ENCODE measurements around the gene FUT4. TPM values are rescaled to one million over a fixed set of nuclear protein-coding genes. Genes with fewer than 3 reads are reported as not detected.
"Not testable (repeated sequence)": the region's sequence is repeated elsewhere in the genome, so short reads cannot be mapped to it uniquely, and the experiment has no call there.

Gene FUT4
- polyA plus RNA-seq, 4 donors, result 5.2 to 7.1 (median 5.6) TPM

- no peak for DNase-seq (ENCODE audit: low read depth in 4 of 4, low spot score in 3 of 4)
Measured at GRCh38 chr11:94563176-94563847, 19.6 kb downstream of the FUT4 start.

GRCh38 chr11:94563848-94564467 lies 20.2 kb downstream of the FUT4 start:
- DNase-seq (ENCODE audit: low read depth in 4 of 4, low spot score in 3 of 4), result no peak

- DNase-seq (ENCODE audit: low read depth in 4 of 4, low spot score in 3 of 4), result no peak
Measured at GRCh38 chr11:94567181-94567670, 23.5 kb downstream of the FUT4 start, which contains the start of gene PIWIL4. Gene PIWIL4 (plus strand): TSS chr11:94567368. CDS start chr11:94567519, 151 bp downstream.

- no peak for DNase-seq (ENCODE audit: low read depth in 4 of 4, low spot score in 3 of 4)
Measured at GRCh38 chr11:94568200-94568599, 24.5 kb downstream of the FUT4 start.

GRCh38 chr11:94568717-94569116 lies 25.0 kb downstream of the FUT4 start:
- no peak for DNase-seq (ENCODE audit: low read depth in 4 of 4, low spot score in 3 of 4)

- DNase-seq (ENCODE audit: low read depth in 4 of 4, low spot score in 3 of 4), result not testable (repeated sequence)
Measured at GRCh38 chr11:94572975-94573374, 29.3 kb downstream of the FUT4 start.

GRCh38 chr11:94574193-94574961 lies 30.7 kb downstream of the FUT4 start:
- DNase-seq (ENCODE audit: low read depth in 4 of 4, low spot score in 3 of 4), result no peak

GRCh38 chr11:94576306-94576705 lies 32.6 kb downstream of the FUT4 start:
- no peak for DNase-seq (ENCODE audit: low read depth in 4 of 4, low spot score in 3 of 4)

- no peak for DNase-seq (ENCODE audit: low read depth in 4 of 4, low spot score in 3 of 4)
Measured at GRCh38 chr11:94577841-94578240, 34.1 kb downstream of the FUT4 start.

GRCh38 chr11:94581926-94582325 lies 38.2 kb downstream of the FUT4 start:
- no peak for DNase-seq (ENCODE audit: low read depth in 4 of 4, low spot score in 3 of 4)

- no peak for DNase-seq (ENCODE audit: low read depth in 4 of 4, low spot score in 3 of 4)
Measured at GRCh38 chr11:94583213-94583865, 39.6 kb downstream of the FUT4 start.

GRCh38 chr11:94583866-94584500 lies 40.3 kb downstream of the FUT4 start:
- DNase-seq (ENCODE audit: low read depth in 4 of 4, low spot score in 3 of 4), result no peak

- DNase-seq (ENCODE audit: low read depth in 4 of 4, low spot score in 3 of 4), result no peak
Measured at GRCh38 chr11:94584978-94585377, 41.3 kb downstream of the FUT4 start.

GRCh38 chr11:94585399-94585798 lies 41.7 kb downstream of the FUT4 start:
- DNase-seq (ENCODE audit: low read depth in 4 of 4, low spot score in 3 of 4), result no peak

- DNase-seq (ENCODE audit: low read depth in 4 of 4, low spot score in 3 of 4), result no peak
Measured at GRCh38 chr11:94586546-94586945, 42.8 kb downstream of the FUT4 start.

GRCh38 chr11:94586978-94587377 lies 43.3 kb downstream of the FUT4 start:
- DNase-seq (ENCODE audit: low read depth in 4 of 4, low spot score in 3 of 4), result no peak

- DNase-seq (ENCODE audit: low read depth in 4 of 4, low spot score in 3 of 4), result no peak
Measured at GRCh38 chr11:94588366-94588942, 44.7 kb downstream of the FUT4 start.

- DNase-seq (ENCODE audit: low read depth in 4 of 4, low spot score in 3 of 4), result no peak
Measured at GRCh38 chr11:94590352-94591041, 46.8 kb downstream of the FUT4 start.

- no peak for DNase-seq (ENCODE audit: low read depth in 4 of 4, low spot score in 3 of 4)
Measured at GRCh38 chr11:94593030-94593429, 49.3 kb downstream of the FUT4 start.

GRCh38 chr11:94595076-94595475 lies 51.4 kb downstream of the FUT4 start:
- DNase-seq (ENCODE audit: low read depth in 4 of 4, low spot score in 3 of 4), result no peak

Data from left renal pelvis (tissue), 4 donors.